Right lobe of liver (tissue), 6 donors: ENCODE data around the gene ERC2. TPM values are rescaled to one million over a fixed set of nuclear protein-coding genes. Genes with fewer than 3 reads are reported as not detected.

Source experiments
- ATAC-seq, 4 donors: fragments of 200-7000 bp; cut with Tn5 transposase; one replicate each; pipeline ENCODE4 v1.9.1; 2020; ENCODE audit warnings: mild to moderate bottlenecking in 4 of 4, moderate library complexity in 4 of 4
- DNase-seq, 3 donors: peaks; one replicate each; pipeline ENCODE4 v3.0.0-alpha.2; 2020
- H3K27ac ChIP-seq, 3 donors: fragments of 200-600 bp; one replicate each; pipeline ENCODE4 v1.8.0; 2022
- H3K27me3 ChIP-seq, 2 donors: fragments of 200-600 bp; one replicate each; pipeline ENCODE4 v1.8.0; 2022
- H3K36me3 ChIP-seq, 4 donors: fragments of 200-600 bp; sonication (generic) in 1 of 4; one replicate each; pipeline versions ENCODE4 v1.5.1 to v1.8.0; 2017 to 2022; ENCODE audit warnings: control low read depth in 1 of 4
- H3K4me1 ChIP-seq, 4 donors: fragments of 200-600 bp; sonication (generic) in 1 of 4; one replicate each; pipeline versions ENCODE4 v1.5.1 to v1.8.0; 2017 to 2022; ENCODE audit warnings: control low read depth in 1 of 4
- H3K4me3 ChIP-seq, 3 donors: fragments of 200-600 bp; one replicate each; pipeline ENCODE4 v1.8.0; 2022
- H3K9me3 ChIP-seq, 4 donors: fragments of 200-600 bp; sonication (generic) in 1 of 4; one replicate each; pipeline versions ENCODE4 v1.5.1 to v1.8.0; 2017 to 2022; ENCODE audit warnings: control low read depth in 1 of 4
- CTCF ChIP-seq, 4 donors: fragments of 200-600 bp in 3 of 4; fragments of 450-650 bp in 1 of 4; IDR thresholded peaks; one replicate each; pipeline versions ENCODE4 v1.5.1 to v1.8.0; 2016 to 2022; ENCODE audit warnings: antibody characterized with exemption in 4 of 4, mild to moderate bottlenecking in 2 of 4
- POLR2A ChIP-seq: fragments of 450-650 bp; IDR thresholded peaks from one replicate; pipeline ENCODE4 v1.6.1; 2017; ENCODE audit warnings: antibody characterized with exemption, mild to moderate bottlenecking
- WGBS: methylation state at CpG from one replicate; pipeline ENCODE4 v1.1.6; 2018; ENCODE audit warnings: low coverage, low lambda C conversion rate; ENCODE audit not compliant: insufficient coverage; ENCODE audit errors: missing lambda C conversion rate; 5-methylcytosine and 5-hydroxymethylcytosine counted together
- intact Hi-C, 2 donors: fragments of 100-400 bp; cut with DNase I; formaldehyde crosslinking; loops; one replicate each; pipeline versions ENCODE4 v1.11.2 to v1.14.1; 2022
- total RNA-seq, 6 experiments: library from RNA; depleted of rRNA in 2 of 6; stranded (reverse); fragments of >200 nt in 2 of 6; fragmentation: NEBNext Ultra II Directional in 3 of 6; extraction: Animal tissue kit (Norgen Biotek cat#: 25700) in 3 of 6; gene quantifications; one replicate each; pipeline versions ENCODE4 v1.1.0 to v1.2.4, GENCODE V29; 2016 to 2023
- donor health status: DM: no; HTN: yes; CAD: no.
- donor health status: DM: no; HTN: no; CAD: no.
- donor health status: DM: no; HTN: no; CAD: no.
- donor health status: DM: no; HTN: yes; CAD: no.
- donor health status: DM: no; HTN: yes; CAD: no.

ERC2 gene
- total RNA-seq, 6 experiments from 2014 or later, result not detected

DNA sequence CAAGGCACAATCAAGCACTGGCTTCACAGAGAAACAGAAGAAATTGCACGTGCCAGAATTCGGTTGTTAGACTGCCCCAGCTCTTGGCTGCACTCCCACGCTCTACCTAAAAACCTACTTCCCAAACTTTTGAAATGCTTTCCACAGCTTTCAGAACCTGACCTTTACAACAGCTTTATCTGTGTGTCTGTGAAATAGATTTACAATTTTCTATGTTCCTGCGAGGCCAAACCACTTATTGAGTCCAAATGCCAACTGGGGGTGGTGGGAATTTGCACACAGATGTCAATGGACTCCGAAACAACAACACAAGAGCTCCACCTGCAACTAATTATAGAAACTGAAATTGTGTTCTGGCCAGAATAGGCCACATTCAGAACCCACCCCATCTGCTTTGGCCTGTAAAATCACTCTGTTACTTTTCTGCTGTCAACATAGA lies 44.6 kb downstream of the ERC2 start:
- Histone ChIP-seq H3K27me3 (no peaks in the 10 kb centered on the region), H3K4me3 (no peak overlapping the region), H3K27ac (no peak overlapping the region), H3K4me1 (no peaks in the 10 kb centered on the region), H3K9me3 (no peaks in the 10 kb centered on the region), H3K36me3 (no peaks in the 10 kb centered on the region)
- 34% methylated on average over 4 of the region's 5 CpGs for WGBS
- DNase-seq (peak in 1 of 3 donors; percentile 51), ATAC-seq (no peak)
- intact Hi-C loops, result no loop called here
- no peak for TF ChIP-seq POLR2A
- TF ChIP-seq CTCF (IDR thresholded peaks at IDR 0.05), result no peak

- WGBS, result 64% methylated on average over 2 of the region's 2 CpGs
- ATAC-seq (no peak), DNase-seq (no peak)
- Histone ChIP-seq H3K4me3 (no peak overlapping the region), H3K9me3 (no peaks in the 10 kb centered on the region), H3K4me1 (no peaks in the 10 kb centered on the region), H3K36me3 (no peaks in the 10 kb centered on the region), H3K27ac (no peak overlapping the region), H3K27me3 (no peaks in the 10 kb centered on the region)
- TF ChIP-seq CTCF (IDR thresholded peaks at IDR 0.05) (no peak), POLR2A (no peak)
- intact Hi-C loops, result no loop called here
Measured at GRCh38 chr3:56422316-56422715, 46.0 kb downstream of the ERC2 start.

DNA sequence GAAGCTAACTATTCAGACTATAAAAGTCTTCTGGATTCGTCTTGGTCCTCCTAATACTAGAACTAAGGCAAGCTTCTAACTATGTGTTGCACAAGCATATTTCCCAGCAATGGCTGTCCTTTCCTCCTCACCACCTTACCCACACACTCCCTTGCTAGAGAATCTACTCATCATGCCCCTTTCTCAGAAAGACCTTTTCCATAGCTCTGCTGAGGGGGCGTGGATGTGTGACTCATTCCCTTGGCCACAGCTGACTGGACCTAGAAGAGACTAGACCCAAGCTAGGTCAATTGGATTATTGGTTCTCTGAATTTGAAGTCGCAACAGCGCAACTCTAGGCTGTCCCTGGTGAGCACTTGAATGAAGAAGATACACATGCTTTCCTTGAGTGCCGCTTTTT lies 47.1 kb downstream of the ERC2 start:
- Histone ChIP-seq H3K4me3 (no peak overlapping the region), H3K36me3 (no peaks in the 10 kb centered on the region), H3K4me1 (no peaks in the 10 kb centered on the region), H3K9me3 (no peaks in the 10 kb centered on the region), H3K27ac (no peak overlapping the region), H3K27me3 (no peaks in the 10 kb centered on the region)
- DNase-seq, result no peak
- no peak for ATAC-seq
- intact Hi-C loops, result no loop called here
- WGBS, result 84% methylated on average over 5 of the region's 5 CpGs
- TF ChIP-seq POLR2A, result no peak
- no peak for TF ChIP-seq CTCF (IDR thresholded peaks at IDR 0.05)

DNA sequence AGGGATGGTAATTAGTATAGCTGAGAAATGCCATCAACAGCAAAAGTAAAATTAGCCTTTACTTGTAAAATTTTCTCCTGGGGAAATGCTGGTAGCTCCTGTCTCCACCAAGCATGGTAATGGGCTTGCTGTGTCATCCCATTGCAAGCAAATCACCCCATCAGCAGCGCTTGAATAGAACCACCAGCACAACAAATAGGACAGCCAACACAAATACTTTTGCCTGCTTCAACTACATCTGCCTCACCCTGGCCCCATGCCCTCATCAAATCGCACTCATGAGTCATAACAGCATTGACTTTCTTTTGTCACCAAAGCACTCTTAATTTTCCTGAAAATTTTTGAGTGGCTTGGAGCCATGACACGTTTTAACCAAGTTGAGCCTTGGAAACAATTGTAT lies 52.6 kb downstream of the ERC2 start:
- Histone ChIP-seq H3K9me3 (no peaks in the 10 kb centered on the region), H3K4me1 (no peaks in the 10 kb centered on the region), H3K27me3 (no peaks in the 10 kb centered on the region), H3K36me3 (no peaks in the 10 kb centered on the region), H3K27ac (no peak overlapping the region), H3K4me3 (no peak overlapping the region)
- ATAC-seq, result no peak
- 63% methylated on average over 3 of the region's 3 CpGs for WGBS
- intact Hi-C loops, result no loop called here
- no peak for TF ChIP-seq POLR2A
- TF ChIP-seq CTCF (IDR thresholded peaks at IDR 0.05), result no peak
- no peak for DNase-seq

DNA sequence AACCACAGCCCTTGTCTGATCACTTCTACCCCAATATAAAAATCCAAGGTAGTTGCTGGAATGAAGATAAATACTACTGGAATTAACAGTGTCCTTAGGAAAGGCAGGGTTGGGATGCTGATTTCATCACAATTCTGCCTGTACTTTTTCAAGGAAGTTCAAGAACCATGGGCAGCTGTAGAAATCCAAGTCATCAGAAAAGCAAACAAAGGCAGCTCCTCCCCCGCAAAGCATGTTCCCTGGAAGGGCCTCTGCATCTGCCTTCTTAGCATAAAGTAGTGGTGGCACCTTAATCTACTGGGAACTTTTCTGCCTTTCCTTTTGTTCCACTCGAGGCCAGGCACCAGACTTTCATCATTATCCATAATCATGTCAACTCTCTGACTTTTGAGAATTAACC lies 54.4 kb downstream of the ERC2 start:
- 63% methylated on average over 2 of the region's 2 CpGs for WGBS
- ATAC-seq, result no peak
- DNase-seq, result no peak

More for the DNA sequence above, 54.4 kb downstream of the ERC2 start:
- H3K27me3 ChIP-seq, result no peaks in the 10 kb centered on the region
- no peaks in the 10 kb centered on the region for H3K9me3 ChIP-seq
- TF ChIP-seq CTCF (IDR thresholded peaks at IDR 0.05) (no peak), POLR2A (no peak)
- H3K27ac ChIP-seq, result no peak overlapping the region
- no peaks in the 10 kb centered on the region for H3K4me1 ChIP-seq
- H3K4me3 ChIP-seq, result no peak overlapping the region
- H3K36me3 ChIP-seq, result no peaks in the 10 kb centered on the region
- intact Hi-C loops, result no loop called here
